ENCODE results near the gene TASOR.

The TASOR gene

DNA sequence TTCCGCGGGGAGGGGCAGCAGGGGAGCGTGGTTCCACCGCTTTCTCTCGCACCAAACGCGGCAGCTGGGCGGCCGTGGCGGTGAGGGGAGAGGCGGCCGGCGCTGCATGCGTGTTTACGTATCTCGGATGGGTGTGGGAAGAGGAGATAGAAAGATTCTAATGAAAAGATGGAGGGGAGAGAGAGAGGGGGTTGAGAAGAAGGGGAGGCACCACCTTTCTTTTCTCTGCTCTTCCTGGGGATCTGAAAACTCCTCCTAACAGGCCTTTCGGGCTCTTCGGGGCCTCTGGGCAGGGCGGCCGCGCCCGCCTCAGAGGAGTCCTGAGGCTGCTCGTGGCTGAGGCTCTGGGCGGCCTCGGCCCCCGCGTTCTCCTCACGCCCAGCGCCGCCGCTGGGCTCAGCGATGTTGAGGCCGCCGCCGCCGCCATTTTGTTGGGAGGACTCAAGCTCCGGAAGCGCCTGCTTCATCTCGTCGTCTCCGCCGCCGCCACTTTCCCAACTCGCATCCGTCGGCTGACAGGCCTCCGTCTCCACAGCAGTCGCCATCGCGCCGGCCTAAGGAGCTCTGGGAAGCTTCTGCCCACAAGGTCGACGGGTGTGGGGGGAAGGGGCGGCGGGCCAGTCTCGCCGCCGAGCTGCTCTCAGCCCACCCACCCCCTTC lies 473 bp downstream of the TASOR start:
- DNase-seq = peak; percentile 99

- DNase-seq = no peak
Observed at GRCh38 chr3:56681984-56682461, 1.0 kb downstream of the TASOR start.

GRCh38 chr3:56680054-56680580 lies 2.9 kb downstream of the TASOR start:
- no peak for DNase-seq

GRCh38 chr3:56677286-56677685 lies 5.8 kb downstream of the TASOR start:
- DNase-seq = no peak

DNA sequence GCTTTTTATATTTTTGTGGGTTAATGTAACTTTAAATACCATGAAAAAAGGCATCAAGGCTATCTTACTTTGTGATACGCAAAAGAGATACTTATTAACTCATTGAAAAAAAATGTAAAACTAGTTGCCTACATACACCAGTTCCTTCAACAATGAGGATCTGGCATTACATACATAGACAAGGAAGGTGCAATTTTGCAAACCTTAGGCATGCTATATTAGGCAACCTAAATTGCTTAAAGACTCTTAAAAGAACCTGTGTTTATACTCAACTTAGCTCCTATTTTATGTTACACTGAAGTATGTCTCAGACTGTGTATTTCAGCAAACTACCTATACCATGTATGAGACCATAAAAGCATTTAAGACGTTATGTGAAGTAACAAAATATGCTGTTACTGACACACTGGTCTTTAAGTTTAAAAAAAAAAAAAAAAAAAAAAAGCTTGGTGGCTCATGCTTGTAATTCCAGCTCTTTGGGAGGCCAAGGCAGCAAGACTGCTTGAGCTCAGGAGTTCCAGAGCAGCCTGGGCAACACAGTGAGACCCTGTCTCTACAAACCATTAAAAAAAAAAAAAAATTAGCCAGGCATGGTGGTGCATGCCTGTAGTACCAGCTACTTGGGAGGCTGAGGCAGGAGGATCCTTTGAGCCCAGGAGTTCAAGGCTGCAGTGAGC lies 9.1 kb downstream of the TASOR start:
- no peak for DNase-seq

DNA sequence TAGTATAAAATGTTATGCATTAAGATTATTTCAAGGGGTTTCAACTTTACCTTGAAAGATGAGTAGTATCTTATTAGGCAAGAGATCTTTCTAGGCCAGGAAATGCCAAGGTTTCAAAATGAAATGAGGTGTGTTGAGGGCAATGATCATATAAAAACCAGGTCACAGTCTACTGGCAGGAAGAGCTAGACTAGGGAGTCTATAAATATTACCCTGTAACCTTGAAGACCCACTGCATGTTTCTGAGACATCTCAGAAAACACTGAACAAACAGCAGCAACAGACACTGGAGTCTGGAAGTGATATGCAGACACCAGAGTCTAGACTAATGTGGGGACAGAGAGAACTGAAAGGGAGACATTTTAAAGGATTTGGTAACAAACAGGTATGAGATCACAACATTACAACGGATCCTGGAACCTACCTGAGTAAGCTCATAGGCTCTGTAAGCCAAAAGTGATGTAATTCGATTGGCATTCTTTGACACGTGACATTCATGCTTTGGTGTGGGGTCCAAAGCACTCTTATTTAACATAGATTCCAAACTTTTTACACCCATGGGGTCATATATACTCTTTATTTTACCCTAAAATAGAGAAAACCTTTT lies 15.0 kb downstream of the TASOR start:
- DNase-seq = no peak

DNA sequence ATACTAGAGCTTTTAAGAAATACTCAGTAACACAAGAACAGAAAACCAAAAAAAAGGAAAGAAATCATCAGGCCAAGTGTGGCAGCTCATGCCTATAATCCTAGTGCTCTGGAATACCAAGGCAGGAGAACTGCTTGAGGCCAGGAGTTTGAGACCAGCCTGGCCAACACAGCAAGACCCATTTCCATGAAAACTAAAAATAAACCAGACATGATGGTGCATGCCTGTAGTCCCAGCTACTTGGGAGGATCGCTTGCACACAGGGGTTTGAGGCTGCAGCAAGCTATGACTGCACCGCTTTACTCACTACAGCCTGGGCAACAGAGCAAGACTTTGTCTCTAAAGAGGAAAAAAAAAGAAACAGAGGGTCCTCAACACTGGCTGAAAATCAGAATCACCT lies 18.2 kb downstream of the TASOR start:
- no peak for DNase-seq

DNA sequence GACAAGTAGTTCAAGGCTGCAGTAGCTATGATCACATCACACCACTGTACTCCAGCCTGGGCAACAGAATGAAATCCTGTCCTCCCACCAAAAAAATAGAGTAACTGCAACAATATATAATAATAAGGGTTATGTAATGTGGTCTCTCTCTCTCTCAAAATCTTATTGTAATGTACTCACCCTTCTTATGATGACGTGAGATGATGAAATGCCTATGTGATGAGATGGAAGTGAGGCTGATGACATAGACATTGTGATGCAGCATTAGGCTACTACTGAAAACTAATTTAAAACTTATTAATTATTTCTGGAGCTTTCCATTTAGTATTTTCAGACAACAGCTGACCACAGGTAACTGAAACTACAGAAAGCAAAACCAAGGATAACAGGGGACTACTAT lies 27.4 kb downstream of the TASOR start:
- DNase-seq = no peak

DNA sequence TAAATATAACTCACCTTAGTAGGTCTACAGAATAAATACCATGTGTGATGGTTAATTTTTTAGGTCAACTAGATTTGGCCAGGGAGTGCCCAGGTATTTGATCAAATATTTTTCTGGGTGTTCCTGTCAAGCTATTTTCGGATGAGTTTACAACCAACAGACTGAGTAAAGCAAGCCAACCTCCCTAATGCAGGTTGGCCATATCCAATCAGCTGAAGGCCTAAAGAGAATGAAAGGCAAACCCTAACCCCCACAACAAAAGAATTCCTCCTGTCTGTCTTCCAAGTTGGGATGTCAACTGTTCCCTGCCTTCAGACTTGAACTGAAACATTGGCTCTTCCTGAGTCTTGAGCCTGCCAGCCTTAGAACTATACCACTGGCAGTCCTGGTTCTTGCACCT lies 28.6 kb downstream of the TASOR start:
- no peak for DNase-seq

DNA sequence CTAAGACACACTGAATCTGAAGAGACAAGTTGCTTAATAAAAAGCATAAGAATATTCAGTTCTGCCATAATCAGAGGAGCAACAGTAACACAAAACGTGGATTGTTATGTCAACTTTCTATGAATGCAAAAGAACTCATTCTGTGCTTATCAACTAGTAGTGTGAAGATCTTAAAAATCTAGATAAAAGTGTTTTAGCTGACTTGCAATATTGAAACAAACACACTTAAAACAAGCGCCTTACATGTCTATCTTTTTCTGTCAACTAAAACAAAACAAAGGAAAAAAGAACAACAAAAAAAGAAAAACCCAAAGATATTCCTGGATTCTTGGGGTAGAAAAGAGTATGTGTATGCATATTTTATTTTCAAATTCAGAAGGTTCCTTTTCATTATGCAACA lies 37.7 kb downstream of the TASOR start:
- DNase-seq = no peak

DNA sequence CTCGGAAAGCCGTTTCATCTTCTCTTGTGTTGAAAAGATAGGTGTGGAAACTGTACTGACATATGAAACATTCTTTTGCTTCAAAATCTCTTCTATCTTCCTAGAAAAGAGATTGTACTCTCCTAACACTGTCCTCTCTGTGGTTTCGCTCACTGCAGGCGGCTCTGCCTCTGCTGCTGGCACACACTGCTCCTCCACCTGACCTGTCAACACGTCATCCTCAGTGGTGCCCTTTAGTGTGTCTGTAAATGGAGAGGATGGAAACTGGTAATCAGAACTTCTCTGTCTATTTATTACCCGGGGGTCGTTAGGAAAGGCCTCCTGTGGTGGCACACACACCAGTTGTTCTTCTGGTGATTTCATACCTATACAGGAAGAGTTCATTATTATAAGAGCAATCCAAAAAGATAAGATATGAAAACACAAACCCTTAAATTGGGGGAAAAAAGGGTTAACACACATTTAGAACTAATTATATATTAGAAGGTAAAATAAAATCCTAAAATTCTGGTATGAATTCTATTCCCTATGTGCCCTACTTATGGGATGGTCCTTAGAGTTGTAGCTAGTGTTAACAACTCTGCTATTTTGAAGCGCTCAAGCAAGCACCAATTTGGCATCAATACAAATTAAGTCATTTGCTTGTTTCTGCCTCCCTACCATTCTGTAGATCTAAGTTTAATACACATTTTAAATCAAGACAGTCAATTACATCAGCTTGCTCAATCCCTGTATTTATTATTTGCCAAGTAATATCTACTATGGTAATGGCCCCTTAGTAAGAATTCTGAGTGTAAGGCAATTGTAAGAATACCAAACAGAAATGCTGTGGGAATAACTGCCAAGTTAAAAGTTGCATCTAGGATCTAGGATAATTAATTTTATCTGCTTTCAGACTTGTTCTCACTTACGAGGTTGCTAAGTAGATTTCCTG lies 49.2 kb downstream of the TASOR start:
- DNase-seq = no peak
